HepG2 (cell line): Measurements from ENCODE around the gene EXOC3L2. TPM values are rescaled to one million over a fixed set of nuclear protein-coding genes. Genes with fewer than 3 reads are reported as not detected.

Source experiments
- CREM ChIP-seq, 2 experiments: sonication (generic) in 1 of 2; formaldehyde crosslinking in 1 of 2; IDR thresholded peaks; 2 replicates each; pipeline versions ENCODE4 v1.4.0 to v1.6.1; 2016 to 2020; ENCODE audit warnings: antibody characterized with exemption in 1 of 2, mild to moderate bottlenecking in 1 of 2, missing genetic modification reagents in 1 of 2
- EP300 ChIP-seq, 3 experiments: sonication (generic) in 1 of 3; formaldehyde crosslinking in 1 of 3; IDR thresholded peaks; 2 replicates each; pipeline versions ENCODE4 v1.5.1 to v1.6.1; 2011 to 2020; ENCODE audit warnings: low read depth in 2 of 3, low read length in 2 of 3, borderline replicate concordance in 1 of 3, improper control_type of control experiment in 1 of 3, mild to moderate bottlenecking in 1 of 3, missing genetic modification reagents in 1 of 3, moderate library complexity in 1 of 3
- GATA4 ChIP-seq: sonication (generic); IDR thresholded peaks from 2 replicates; pipeline ENCODE4 v1.6.1; 2016; ENCODE audit warnings: antibody characterized with exemption, low read depth, borderline replicate concordance
- MED1 ChIP-seq: sonication (generic); formaldehyde crosslinking; IDR thresholded peaks from 2 replicates; pipeline ENCODE4 v1.4.0; 2020; ENCODE audit warnings: missing genetic modification reagents
- NFKBIZ ChIP-seq: IDR thresholded peaks from 2 replicates; pipeline ENCODE4 v1.6.1; 2018; ENCODE audit warnings: missing genetic modification reagents, missing compliant biosample characterization
- TARDBP ChIP-seq: sonication (generic); formaldehyde crosslinking; IDR thresholded peaks from 2 replicates; pipeline ENCODE4 v1.8.0; 2022; ENCODE audit warnings: mild to moderate bottlenecking, missing genetic modification reagents
- ZFYVE20 ChIP-seq: sonication (generic); formaldehyde crosslinking; IDR thresholded peaks from 2 replicates; pipeline ENCODE4 v1.8.0; 2023; ENCODE audit warnings: low read depth, mild to moderate bottlenecking, moderate library complexity, missing genetic modification reagents, borderline replicate concordance
- ZNF230 ChIP-seq: sonication (generic); formaldehyde crosslinking; IDR thresholded peaks from 2 replicates; pipeline ENCODE4 v1.4.0; 2020; ENCODE audit warnings: mild to moderate bottlenecking, missing genetic modification reagents
- ZNF34 ChIP-seq: sonication (generic); formaldehyde crosslinking; IDR thresholded peaks from 2 replicates; pipeline ENCODE4 v1.4.0; 2020; ENCODE audit warnings: mild to moderate bottlenecking, missing genetic modification reagents, borderline replicate concordance
- ZNF501 ChIP-seq: sonication (generic); formaldehyde crosslinking; IDR thresholded peaks from 2 replicates; pipeline ENCODE4 v1.5.1; 2020; ENCODE audit warnings: mild to moderate bottlenecking, moderate library complexity, missing genetic modification reagents
- ZNF607 ChIP-seq: sonication (generic); formaldehyde crosslinking; IDR thresholded peaks from 2 replicates; pipeline ENCODE4 v1.5.1; 2020; ENCODE audit warnings: missing genetic modification reagents, mild to moderate bottlenecking, borderline replicate concordance
- ZNF7 ChIP-seq: IDR thresholded peaks from 2 replicates; pipeline ENCODE4 v1.6.1; 2016; ENCODE audit warnings: missing biosample characterization, missing genetic modification reagents
- polyA plus RNA-seq, 8 experiments: library from polyadenylated mRNA; depleted of rRNA in 3 of 8; stranded (reverse) in 7 of 8; unstranded in 1 of 8; fragments of >200 nt; fragmentation: Illumina TruSeq in 4 of 8; extraction: Trizol in 4 of 8; gene quantifications; 2 replicates each; pipeline versions ENCODE4 v1.2.1 to v1.2.3, GENCODE V29; 2011 to 2016; ENCODE audit warnings: low read depth in 4 of 8, missing spikeins in 1 of 8, mixed read lengths in 1 of 8; ENCODE audit not compliant: insufficient read depth in 1 of 8
- total RNA-seq, 5 experiments: library from RNA; depleted of rRNA; stranded (reverse); fragments of >200 nt; fragmentation: Illumina TruSeq; extraction: Trizol; gene quantifications; 2 replicates each; pipeline ENCODE4 v1.2.3, GENCODE V29; 2016; ENCODE audit warnings: low read depth in 1 of 5
- TF ChIP-seq, protein P1 (sequence below): IDR thresholded peaks from 2 replicates; pipeline ENCODE4 v1.6.1; 2012; ENCODE audit warnings: low read depth, low read length, improper control_type of control experiment
- TF ChIP-seq, protein P2 (sequence below): sonication (generic); formaldehyde crosslinking; IDR thresholded peaks from 2 replicates; pipeline ENCODE4 v1.4.0; 2020; ENCODE audit warnings: mild to moderate bottlenecking, missing genetic modification reagents
- TF ChIP-seq, protein P3 (sequence below): sonication (generic); formaldehyde crosslinking; IDR thresholded peaks from 2 replicates; pipeline ENCODE4 v1.8.0; 2022; ENCODE audit warnings: mild to moderate bottlenecking, missing genetic modification reagents, moderate library complexity
- TF ChIP-seq, protein P4 (sequence below): IDR thresholded peaks from 2 replicates; pipeline ENCODE4 v1.6.1; 2016; ENCODE audit warnings: low read depth
- TF ChIP-seq, protein P5 (sequence below): sonication (generic); formaldehyde crosslinking; IDR thresholded peaks from 2 replicates; pipeline ENCODE4 v1.5.1; 2020; ENCODE audit warnings: mild to moderate bottlenecking, missing genetic modification reagents, borderline replicate concordance

Gene EXOC3L2
- total and polyA plus RNA-seq, 2 of the 13 experiments (the other 11 are each of a cell fraction or from before 2014, with no cell fraction given): 0.21 TPM; not detected in 1

DNA sequence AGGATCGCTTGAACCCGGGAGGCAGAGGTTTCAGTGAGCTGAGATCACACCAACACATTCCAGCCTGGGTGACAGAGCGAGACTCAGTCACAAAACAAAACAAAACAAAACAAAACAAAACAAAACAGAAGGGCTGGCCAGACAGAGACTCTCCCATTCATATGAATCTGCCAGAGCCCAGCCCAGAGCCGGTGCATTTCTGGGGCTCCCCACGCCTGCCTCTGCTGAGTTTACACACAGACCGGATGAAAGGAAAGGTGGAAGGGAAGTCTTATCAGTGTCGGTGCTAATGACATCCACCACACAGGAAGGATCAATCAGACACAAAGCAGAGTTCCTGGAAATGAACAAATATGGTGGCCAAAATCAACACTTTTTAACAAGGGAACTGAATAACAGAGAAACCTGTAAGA lies 74.0 kb downstream of the EXOC3L2 start (continued):
- TF ChIP-seq EP300 (IDR thresholded peaks at IDR 0.05; ENCODE audit: low read depth in 2 of 2, low read length in 2 of 2) (0 out of 4 replicates have a peak, but pooled peaks of 1 of the 2 experiments have one; percentile 35), EP300 (CRISPR knock-in tag; IDR thresholded peaks at IDR 0.05; ENCODE audit: borderline replicate concordance) (0 out of 2 replicates have a peak, but pooled peaks have one; percentile 41), CREM (IDR thresholded peaks at IDR 0.05) (peak; percentile 71), CREM (CRISPR knock-in tag; IDR thresholded peaks at IDR 0.05) (no peak), ZNF7 (no peak), ZNF501 (CRISPR knock-in tag) (0 out of 2 replicates have a peak, but pooled peaks have one; percentile 49), GATA4 (peak; percentile 82; the same call in 1 of the 2 replicates), ZFYVE20 (CRISPR knock-in tag) (no peak), TARDBP (CRISPR knock-in tag) (peak; percentile 47; the same call in 1 of the 2 replicates), MED1 (CRISPR knock-in tag) (peak; percentile 70), ZNF230 (CRISPR knock-in tag) (no peak), ZNF607 (peak; percentile 17; the same call in 1 of the 2 replicates), NFKBIZ (CRISPR knock-in tag) (no peak), ZNF34 (CRISPR knock-in tag) (no peak)
- TF ChIP-seq, protein P1, sequence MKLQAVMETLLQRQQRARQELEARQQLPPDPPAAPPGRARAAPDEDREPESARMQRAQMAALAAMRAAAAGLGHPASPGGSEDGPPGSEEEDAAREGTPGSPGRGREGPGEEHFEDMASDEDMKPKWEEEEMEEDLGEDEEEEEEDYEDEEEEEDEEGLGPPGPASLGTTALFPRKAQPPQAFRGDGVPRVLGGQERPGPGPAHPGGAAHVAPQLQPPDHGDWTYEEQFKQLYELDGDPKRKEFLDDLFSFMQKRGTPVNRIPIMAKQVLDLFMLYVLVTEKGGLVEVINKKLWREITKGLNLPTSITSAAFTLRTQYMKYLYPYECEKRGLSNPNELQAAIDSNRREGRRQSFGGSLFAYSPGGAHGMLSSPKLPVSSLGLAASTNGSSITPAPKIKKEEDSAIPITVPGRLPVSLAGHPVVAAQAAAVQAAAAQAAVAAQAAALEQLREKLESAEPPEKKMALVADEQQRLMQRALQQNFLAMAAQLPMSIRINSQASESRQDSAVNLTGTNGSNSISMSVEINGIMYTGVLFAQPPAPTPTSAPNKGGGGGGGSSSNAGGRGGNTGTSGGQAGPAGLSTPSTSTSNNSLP: no peak
- TF ChIP-seq, protein P2, sequence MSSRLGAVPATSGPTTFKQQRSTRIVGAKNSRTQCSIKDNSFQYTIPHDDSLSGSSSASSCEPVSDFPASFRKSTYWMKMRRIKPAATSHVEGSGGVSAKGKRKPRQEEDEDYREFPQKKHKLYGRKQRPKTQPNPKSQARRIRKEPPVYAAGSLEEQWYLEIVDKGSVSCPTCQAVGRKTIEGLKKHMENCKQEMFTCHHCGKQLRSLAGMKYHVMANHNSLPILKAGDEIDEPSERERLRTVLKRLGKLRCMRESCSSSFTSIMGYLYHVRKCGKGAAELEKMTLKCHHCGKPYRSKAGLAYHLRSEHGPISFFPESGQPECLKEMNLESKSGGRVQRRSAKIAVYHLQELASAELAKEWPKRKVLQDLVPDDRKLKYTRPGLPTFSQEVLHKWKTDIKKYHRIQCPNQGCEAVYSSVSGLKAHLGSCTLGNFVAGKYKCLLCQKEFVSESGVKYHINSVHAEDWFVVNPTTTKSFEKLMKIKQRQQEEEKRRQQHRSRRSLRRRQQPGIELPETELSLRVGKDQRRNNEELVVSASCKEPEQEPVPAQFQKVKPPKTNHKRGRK (CRISPR knock-in tag): no peak
- TF ChIP-seq, protein P3, sequence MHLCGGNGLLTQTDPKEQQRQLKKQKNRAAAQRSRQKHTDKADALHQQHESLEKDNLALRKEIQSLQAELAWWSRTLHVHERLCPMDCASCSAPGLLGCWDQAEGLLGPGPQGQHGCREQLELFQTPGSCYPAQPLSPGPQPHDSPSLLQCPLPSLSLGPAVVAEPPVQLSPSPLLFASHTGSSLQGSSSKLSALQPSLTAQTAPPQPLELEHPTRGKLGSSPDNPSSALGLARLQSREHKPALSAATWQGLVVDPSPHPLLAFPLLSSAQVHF (CRISPR knock-in tag): no peak
- TF ChIP-seq, protein P4, sequence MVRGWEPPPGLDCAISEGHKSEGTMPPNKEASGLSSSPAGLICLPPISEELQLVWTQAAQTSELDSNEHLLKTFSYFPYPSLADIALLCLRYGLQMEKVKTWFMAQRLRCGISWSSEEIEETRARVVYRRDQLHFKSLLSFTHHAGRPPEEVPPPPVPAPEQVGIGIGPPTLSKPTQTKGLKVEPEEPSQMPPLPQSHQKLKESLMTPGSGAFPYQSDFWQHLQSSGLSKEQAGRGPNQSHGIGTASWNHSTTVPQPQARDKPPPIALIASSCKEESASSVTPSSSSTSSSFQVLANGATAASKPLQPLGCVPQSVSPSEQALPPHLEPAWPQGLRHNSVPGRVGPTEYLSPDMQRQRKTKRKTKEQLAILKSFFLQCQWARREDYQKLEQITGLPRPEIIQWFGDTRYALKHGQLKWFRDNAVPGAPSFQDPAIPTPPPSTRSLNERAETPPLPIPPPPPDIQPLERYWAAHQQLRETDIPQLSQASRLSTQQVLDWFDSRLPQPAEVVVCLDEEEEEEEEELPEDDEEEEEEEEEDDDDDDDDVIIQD (CRISPR knock-in tag): no peak
- TF ChIP-seq, protein P5, sequence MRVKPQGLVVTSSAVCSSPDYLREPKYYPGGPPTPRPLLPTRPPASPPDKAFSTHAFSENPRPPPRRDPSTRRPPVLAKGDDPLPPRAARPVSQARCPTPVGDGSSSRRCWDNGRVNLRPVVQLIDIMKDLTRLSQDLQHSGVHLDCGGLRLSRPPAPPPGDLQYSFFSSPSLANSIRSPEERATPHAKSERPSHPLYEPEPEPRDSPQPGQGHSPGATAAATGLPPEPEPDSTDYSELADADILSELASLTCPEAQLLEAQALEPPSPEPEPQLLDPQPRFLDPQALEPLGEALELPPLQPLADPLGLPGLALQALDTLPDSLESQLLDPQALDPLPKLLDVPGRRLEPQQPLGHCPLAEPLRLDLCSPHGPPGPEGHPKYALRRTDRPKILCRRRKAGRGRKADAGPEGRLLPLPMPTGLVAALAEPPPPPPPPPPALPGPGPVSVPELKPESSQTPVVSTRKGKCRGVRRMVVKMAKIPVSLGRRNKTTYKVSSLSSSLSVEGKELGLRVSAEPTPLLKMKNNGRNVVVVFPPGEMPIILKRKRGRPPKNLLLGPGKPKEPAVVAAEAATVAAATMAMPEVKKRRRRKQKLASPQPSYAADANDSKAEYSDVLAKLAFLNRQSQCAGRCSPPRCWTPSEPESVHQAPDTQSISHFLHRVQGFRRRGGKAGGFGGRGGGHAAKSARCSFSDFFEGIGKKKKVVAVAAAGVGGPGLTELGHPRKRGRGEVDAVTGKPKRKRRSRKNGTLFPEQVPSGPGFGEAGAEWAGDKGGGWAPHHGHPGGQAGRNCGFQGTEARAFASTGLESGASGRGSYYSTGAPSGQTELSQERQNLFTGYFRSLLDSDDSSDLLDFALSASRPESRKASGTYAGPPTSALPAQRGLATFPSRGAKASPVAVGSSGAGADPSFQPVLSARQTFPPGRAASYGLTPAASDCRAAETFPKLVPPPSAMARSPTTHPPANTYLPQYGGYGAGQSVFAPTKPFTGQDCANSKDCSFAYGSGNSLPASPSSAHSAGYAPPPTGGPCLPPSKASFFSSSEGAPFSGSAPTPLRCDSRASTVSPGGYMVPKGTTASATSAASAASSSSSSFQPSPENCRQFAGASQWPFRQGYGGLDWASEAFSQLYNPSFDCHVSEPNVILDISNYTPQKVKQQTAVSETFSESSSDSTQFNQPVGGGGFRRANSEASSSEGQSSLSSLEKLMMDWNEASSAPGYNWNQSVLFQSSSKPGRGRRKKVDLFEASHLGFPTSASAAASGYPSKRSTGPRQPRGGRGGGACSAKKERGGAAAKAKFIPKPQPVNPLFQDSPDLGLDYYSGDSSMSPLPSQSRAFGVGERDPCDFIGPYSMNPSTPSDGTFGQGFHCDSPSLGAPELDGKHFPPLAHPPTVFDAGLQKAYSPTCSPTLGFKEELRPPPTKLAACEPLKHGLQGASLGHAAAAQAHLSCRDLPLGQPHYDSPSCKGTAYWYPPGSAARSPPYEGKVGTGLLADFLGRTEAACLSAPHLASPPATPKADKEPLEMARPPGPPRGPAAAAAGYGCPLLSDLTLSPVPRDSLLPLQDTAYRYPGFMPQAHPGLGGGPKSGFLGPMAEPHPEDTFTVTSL: peak; percentile 79; the same call in 1 of the 2 replicates
